VCaP (cell line): ENCODE results near the gene TFCP2.
A peak's percentile ranks its signal among the peaks of the same experiment; 100 is the strongest.

Source experiments
- H3K27ac ChIP-seq: fragments of 450-650 bp; 2 replicates; pipeline ENCODE4 v1.5.1; 2017
- TF ChIP-seq, protein P1 (sequence below): fragments of 450-650 bp; conservative IDR thresholded peaks from 2 replicates; pipeline ENCODE4 v1.5.1; 2017; ENCODE audit warnings: mild to moderate bottlenecking, moderate library complexity

TFCP2 gene

DNA sequence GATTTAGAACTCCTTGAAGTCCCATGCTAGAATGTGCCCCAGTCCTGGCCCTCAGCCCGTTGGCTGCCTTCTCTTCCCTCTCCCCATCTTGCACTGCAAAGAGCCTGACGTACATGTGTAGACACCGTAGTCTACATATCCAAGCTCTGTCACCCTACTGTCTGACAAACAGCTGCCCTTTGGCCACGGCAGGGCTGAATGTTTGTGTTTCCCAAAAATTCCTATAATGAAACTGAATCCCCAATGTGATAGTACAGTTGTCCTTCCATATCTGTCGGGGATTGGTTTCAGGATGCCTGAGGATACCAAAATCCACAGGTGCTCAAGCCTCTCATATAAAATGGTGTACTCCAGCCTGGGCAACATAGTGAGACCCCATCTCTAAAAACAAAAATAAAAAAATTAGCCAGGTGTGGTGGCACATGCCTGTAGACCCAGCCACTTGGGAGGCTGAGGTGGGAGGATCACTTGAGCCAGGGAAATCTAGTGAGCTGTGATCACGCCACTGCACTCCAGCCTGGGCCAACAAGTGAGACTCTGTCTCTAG lies 12.3 kb upstream of the TFCP2 start:
- TF ChIP-seq, protein P1, sequence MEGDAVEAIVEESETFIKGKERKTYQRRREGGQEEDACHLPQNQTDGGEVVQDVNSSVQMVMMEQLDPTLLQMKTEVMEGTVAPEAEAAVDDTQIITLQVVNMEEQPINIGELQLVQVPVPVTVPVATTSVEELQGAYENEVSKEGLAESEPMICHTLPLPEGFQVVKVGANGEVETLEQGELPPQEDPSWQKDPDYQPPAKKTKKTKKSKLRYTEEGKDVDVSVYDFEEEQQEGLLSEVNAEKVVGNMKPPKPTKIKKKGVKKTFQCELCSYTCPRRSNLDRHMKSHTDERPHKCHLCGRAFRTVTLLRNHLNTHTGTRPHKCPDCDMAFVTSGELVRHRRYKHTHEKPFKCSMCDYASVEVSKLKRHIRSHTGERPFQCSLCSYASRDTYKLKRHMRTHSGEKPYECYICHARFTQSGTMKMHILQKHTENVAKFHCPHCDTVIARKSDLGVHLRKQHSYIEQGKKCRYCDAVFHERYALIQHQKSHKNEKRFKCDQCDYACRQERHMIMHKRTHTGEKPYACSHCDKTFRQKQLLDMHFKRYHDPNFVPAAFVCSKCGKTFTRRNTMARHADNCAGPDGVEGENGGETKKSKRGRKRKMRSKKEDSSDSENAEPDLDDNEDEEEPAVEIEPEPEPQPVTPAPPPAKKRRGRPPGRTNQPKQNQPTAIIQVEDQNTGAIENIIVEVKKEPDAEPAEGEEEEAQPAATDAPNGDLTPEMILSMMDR: no peak
- no peak overlapping the region for H3K27ac ChIP-seq

DNA sequence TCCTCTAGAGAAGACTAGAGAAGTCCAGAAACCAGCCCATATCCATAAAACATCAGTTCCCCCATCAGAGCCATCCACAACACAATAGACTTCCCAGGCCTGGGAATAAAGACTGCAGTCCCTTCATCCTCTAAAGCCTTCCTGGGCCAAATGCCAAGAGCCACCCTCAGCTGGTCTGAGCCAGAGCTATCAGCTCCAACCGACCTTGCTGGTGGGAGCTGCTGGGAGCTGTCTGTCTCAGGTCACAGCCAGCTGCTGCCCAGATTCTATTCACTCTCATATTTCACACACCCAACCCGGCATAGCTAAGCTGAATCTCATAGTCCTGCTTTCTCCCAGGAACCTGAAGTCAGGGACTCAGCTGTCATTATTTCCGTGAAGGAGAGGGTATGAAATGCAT lies 10.9 kb upstream of the TFCP2 start:
- TF ChIP-seq, protein P1: no peak
- no peak overlapping the region for H3K27ac ChIP-seq

DNA sequence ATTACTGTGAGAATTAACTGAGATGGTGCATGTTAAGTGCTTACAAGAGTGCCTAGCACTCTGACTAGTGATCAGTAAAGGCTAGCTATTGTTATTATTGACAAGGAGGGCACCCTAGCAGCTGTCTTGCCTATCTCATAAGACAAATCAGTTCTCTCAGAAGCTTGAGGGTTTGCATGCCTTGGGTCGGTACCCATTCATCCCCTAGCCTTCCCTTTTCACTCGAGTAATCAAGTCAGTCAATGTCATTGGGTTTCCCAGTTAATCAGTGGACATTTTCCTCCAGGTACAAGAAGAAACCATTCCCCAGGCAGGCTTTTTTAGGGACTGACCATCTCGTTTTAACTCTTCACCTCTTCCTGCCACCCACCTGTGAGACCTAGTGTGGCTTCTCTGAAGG lies 10.4 kb upstream of the TFCP2 start:
- H3K27ac ChIP-seq: no peak overlapping the region
- TF ChIP-seq, protein P1: no peak

DNA sequence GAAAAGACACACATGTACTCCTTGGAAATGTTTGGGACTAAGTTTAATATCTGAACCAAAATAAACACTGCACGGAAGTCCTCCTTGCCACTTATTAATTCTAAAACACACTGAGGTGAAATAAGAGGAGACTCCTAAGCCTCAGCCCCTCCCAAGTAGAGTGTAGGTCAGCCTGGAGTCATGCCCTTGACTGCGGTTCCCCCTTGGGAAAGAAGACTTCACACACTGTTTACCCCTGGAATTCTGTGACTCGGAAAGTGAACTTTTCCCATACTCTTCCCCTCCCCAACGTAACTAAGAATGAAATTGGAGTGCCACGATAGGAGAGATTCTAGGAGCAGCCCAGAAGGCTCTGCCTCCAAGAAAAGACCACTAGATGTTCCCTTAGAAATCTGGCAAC lies 8.6 kb upstream of the TFCP2 start:
- H3K27ac ChIP-seq: no peak overlapping the region
- TF ChIP-seq, protein P1: no peak

DNA sequence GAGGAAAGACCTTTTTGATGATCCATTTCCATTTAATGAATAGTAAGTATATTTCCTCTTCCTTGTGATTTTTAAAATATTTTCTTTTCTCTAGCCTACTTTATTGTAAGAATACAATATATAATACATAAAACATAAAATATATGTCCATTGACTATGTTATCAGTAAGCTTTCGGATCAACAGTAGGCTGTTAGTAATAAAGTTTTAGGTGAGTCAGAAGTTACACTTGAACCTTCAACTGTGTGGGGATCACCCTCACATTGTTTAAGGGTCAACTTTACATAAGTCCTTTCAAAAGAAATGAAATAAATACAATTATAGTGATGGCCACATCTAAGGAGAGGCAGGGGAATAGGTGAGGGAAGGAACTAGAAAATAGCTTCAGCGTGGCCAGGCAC lies 5.0 kb upstream of the TFCP2 start:
- TF ChIP-seq, protein P1: no peak
- no peak overlapping the region for H3K27ac ChIP-seq

DNA sequence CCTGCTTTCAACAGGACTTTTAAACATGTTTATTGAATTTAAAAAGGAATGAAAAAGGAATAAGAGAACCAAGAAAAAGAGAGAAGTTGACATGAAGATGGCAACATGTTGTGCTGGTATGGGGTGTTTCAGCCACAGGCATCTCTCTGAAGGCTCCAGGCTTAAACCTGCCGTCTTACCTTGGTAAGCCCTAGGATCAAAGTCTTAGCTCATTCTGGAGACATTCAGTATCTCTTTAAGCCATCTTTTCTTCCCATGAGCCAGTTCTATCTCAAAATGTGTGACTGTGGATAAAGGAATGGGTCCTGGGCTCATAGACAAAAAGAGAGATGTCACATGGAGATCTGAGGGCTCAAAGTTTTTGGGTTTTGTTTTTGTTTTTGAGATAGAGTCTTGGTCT lies 1.6 kb upstream of the TFCP2 start:
- TF ChIP-seq, protein P1: no peak
- H3K27ac ChIP-seq: no peak overlapping the region

DNA sequence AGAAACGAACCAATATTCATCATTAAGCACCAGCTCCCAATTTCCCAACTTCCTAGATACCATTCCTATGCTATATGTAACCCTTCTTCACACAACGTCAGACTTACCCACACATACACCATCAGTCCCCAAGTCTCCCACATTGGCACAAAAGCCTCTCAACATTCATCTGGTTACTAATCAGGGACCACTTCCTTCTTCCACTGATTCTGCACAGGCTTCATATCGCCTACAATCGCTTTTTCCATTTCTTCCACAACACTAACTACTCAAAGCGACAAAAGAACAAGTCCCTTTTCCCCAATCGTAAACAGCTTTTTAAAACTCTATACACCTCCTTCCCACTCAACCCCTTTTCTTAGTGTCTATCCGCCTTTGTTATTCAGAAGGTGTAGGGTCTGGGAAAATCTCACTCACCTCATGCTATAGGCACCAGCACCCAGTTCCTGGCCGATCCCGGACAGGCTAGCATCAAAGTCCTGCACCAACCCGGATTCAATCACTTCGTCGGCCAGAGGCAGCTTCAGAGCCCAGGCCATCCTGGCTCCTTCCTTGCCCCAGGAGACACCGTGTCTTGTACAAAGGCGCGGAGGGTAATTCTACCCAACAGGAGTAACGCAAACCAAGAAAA lies 936 bp downstream of the TFCP2 start:
- H3K27ac ChIP-seq: peak overlapping the region; percentile 96
- TF ChIP-seq, protein P1: no peak
